Neuron (in vitro differentiated cells): ENCODE data around the gene C1orf56.

Experiments
- H2AFZ ChIP-seq: one replicate; pipeline ENCODE4 v1.6.1; 2013; ENCODE audit warnings: low read depth, mild to moderate bottlenecking, inconsistent platforms, low read length, moderate library complexity
- H3K27me3 ChIP-seq: one replicate; pipeline ENCODE4 v1.6.1; 2013; ENCODE audit warnings: low read length; ENCODE audit not compliant: insufficient read depth
- H3K36me3 ChIP-seq: one replicate; pipeline ENCODE4 v1.6.1; 2013; ENCODE audit warnings: low read length; ENCODE audit not compliant: insufficient read depth
- H3K4me1 ChIP-seq: one replicate; pipeline ENCODE4 v1.6.1; 2013; ENCODE audit warnings: low read length; ENCODE audit not compliant: insufficient read depth
- H3K4me3 ChIP-seq: 2 replicates; pipeline ENCODE4 v1.5.1; 2013; ENCODE audit warnings: mild to moderate bottlenecking, low read length, moderate library complexity
- H3K9me3 ChIP-seq: one replicate; pipeline ENCODE4 v1.6.1; 2013; ENCODE audit warnings: low read length

C1orf56 gene

GRCh38 chr1:151059109-151060006 is 11.8 kb downstream of the C1orf56 start, which contains the start of gene CDC42SE1:
TSS of gene CDC42SE1 (minus strand) at chr1:151059622. CDS start at chr1:151055730, 3,892 bp downstream.
- Histone ChIP-seq H3K9me3 (no peaks in the 10 kb centered on the region), H3K27me3 (no peaks in the 10 kb centered on the region), H2AFZ (peak within 1 kb of the TSS; percentile 78), H3K36me3 (peaks cover 38% of the 10 kb centered on the region), H3K4me3 (peak within 1 kb of the TSS; percentile 65), H3K4me1 (peaks cover 25% of the 10 kb centered on the region)

- Histone ChIP-seq H3K27me3 (no peaks in the 10 kb centered on the region), H2AFZ (peak within 1 kb of the TSS; percentile 78), H3K9me3 (no peaks in the 10 kb centered on the region), H3K4me1 (peaks cover 28% of the 10 kb centered on the region), H3K36me3 (peaks cover 33% of the 10 kb centered on the region), H3K4me3 (peak within 1 kb of the TSS; percentile 65)
Observed at GRCh38 chr1:151060007-151060656, 12.6 kb downstream of the C1orf56 start, which contains the start of gene MLLT11. TSS of gene MLLT11 (plus strand) at chr1:151060397. CDS start at chr1:151067225, 6,828 bp downstream.

- Histone ChIP-seq H3K4me3 (peak overlapping the region; percentile 65), H3K4me1 (peaks cover 28% of the 10 kb centered on the region), H2AFZ (peak overlapping the region; percentile 78), H3K27me3 (no peaks in the 10 kb centered on the region), H3K36me3 (peaks cover 28% of the 10 kb centered on the region), H3K9me3 (no peaks in the 10 kb centered on the region)
Observed at GRCh38 chr1:151060657-151061421, 13.3 kb downstream of the C1orf56 start.

GRCh38 chr1:151061704-151062103 is 14.2 kb downstream of the C1orf56 start:
- peak overlapping the region; percentile 65 for H3K4me3 ChIP-seq
- H3K36me3 ChIP-seq: peaks cover 26% of the 10 kb centered on the region

GRCh38 chr1:151062741-151063371 is 15.3 kb downstream of the C1orf56 start:
- H3K4me3 ChIP-seq: peak overlapping the region; percentile 24
- no peak overlapping the region for H2AFZ ChIP-seq
- no peaks in the 10 kb centered on the region for H3K9me3 ChIP-seq
- H3K4me1 ChIP-seq: peaks cover 25% of the 10 kb centered on the region
- peaks cover 34% of the 10 kb centered on the region for H3K36me3 ChIP-seq
- no peaks in the 10 kb centered on the region for H3K27me3 ChIP-seq

More at GRCh38 chr1:151061704-151062103, 14.2 kb downstream of the C1orf56 start:
- Histone ChIP-seq H3K27me3 (no peaks in the 10 kb centered on the region), H3K4me1 (peaks cover 28% of the 10 kb centered on the region), H2AFZ (no peak overlapping the region), H3K9me3 (no peaks in the 10 kb centered on the region)

- no peak overlapping the region for H2AFZ ChIP-seq
- H3K9me3 ChIP-seq: peaks cover 1% of the 10 kb centered on the region
- H3K4me3 ChIP-seq: no peak overlapping the region
- H3K4me1 ChIP-seq: peaks cover 16% of the 10 kb centered on the region
- no peaks in the 10 kb centered on the region for H3K27me3 ChIP-seq
- H3K36me3 ChIP-seq: peaks cover 50% of the 10 kb centered on the region
Observed at GRCh38 chr1:151065089-151065645, 17.6 kb downstream of the C1orf56 start.

- Histone ChIP-seq H3K4me1 (peaks cover 12% of the 10 kb centered on the region), H3K9me3 (peaks cover 4% of the 10 kb centered on the region), H3K27me3 (no peaks in the 10 kb centered on the region), H3K36me3 (peaks cover 60% of the 10 kb centered on the region), H2AFZ (no peak overlapping the region), H3K4me3 (no peak overlapping the region)
Observed at GRCh38 chr1:151067185-151067584, 19.6 kb downstream of the C1orf56 start.

GRCh38 chr1:151069103-151069486 is 21.5 kb downstream of the C1orf56 start:
- no peaks in the 10 kb centered on the region for H3K27me3 ChIP-seq
- H3K4me3 ChIP-seq: no peak overlapping the region
- H3K9me3 ChIP-seq: peaks cover 4% of the 10 kb centered on the region
- H3K36me3 ChIP-seq: peaks cover 50% of the 10 kb centered on the region
- no peak overlapping the region for H2AFZ ChIP-seq
- peaks cover 5% of the 10 kb centered on the region for H3K4me1 ChIP-seq

GRCh38 chr1:151070474-151071276 is 23.1 kb downstream of the C1orf56 start, which contains the start of gene GABPB2:
TSS of gene GABPB2 (plus strand) at chr1:151070761. CDS start at chr1:151088190, 17,429 bp downstream.
- Histone ChIP-seq H3K36me3 (peaks cover 45% of the 10 kb centered on the region), H3K4me1 (no peaks in the 10 kb centered on the region)

GRCh38 chr1:151072224-151072623 is 24.7 kb downstream of the C1orf56 start:
- no peak overlapping the region for H3K4me3 ChIP-seq
- H3K4me1 ChIP-seq: no peaks in the 10 kb centered on the region
- H2AFZ ChIP-seq: no peak overlapping the region
- H3K27me3 ChIP-seq: no peaks in the 10 kb centered on the region
- peaks cover 4% of the 10 kb centered on the region for H3K9me3 ChIP-seq
- peaks cover 33% of the 10 kb centered on the region for H3K36me3 ChIP-seq

More at GRCh38 chr1:151070474-151071276, 23.1 kb downstream of the C1orf56 start, which contains the start of gene GABPB2:
- Histone ChIP-seq H3K4me3 (peak within 1 kb of the TSS; percentile 44), H2AFZ (no peak within 1 kb of the TSS), H3K27me3 (no peaks in the 10 kb centered on the region), H3K9me3 (peaks cover 4% of the 10 kb centered on the region)

GRCh38 chr1:151085953-151086559 is 38.5 kb downstream of the C1orf56 start:
- H2AFZ ChIP-seq: no peak overlapping the region
- no peak overlapping the region for H3K4me3 ChIP-seq
- H3K27me3 ChIP-seq: no peaks in the 10 kb centered on the region
- no peaks in the 10 kb centered on the region for H3K36me3 ChIP-seq
- peaks cover 6% of the 10 kb centered on the region for H3K4me1 ChIP-seq
- H3K9me3 ChIP-seq: no peaks in the 10 kb centered on the region
